GM19239 (cell line): ENCODE measurements around the gene ZNF516.

ENCODE experiments used
- DNase-seq: peaks from one replicate; pipeline ENCODE4 v3.0.0; 2011; ENCODE audit warnings: low spot score; ENCODE audit not compliant: insufficient read length
- FAIRE-seq: peaks from 2 replicates; lab custom pipeline; 2011; peaks lifted over from hg19 to GRCh38; lab: Jason Lieb, UNC

ZNF516 gene

GRCh38 chr18:76391746-76392145, 103.3 kb downstream of the ZNF516 start:
- no peak for DNase-seq
- FAIRE-seq = no peak

- no peak for DNase-seq
Measured at GRCh38 chr18:76391038-76391437, 104.0 kb downstream of the ZNF516 start.

GRCh38 chr18:76390452-76391035, 104.5 kb downstream of the ZNF516 start:
- FAIRE-seq = no peak
- no peak for DNase-seq

More at GRCh38 chr18:76391038-76391437, 104.0 kb downstream of the ZNF516 start:
- FAIRE-seq = no peak

- no peak for FAIRE-seq
- no peak for DNase-seq
Measured at GRCh38 chr18:76389716-76390115, 105.3 kb downstream of the ZNF516 start.

- no peak for FAIRE-seq
- no peak for DNase-seq
Measured at GRCh38 chr18:76388891-76389423, 106.1 kb downstream of the ZNF516 start.

GRCh38 chr18:76388261-76388660, 106.8 kb downstream of the ZNF516 start:
- no peak for DNase-seq
- no peak for FAIRE-seq

GRCh38 chr18:76387608-76388007, 107.4 kb downstream of the ZNF516 start:
- FAIRE-seq (no peak), DNase-seq (no peak)

- FAIRE-seq = no peak
- no peak for DNase-seq
Measured at GRCh38 chr18:76386886-76387285, 108.2 kb downstream of the ZNF516 start.

- FAIRE-seq = no peak
- DNase-seq = no peak
Measured at GRCh38 chr18:76386071-76386470, 109.0 kb downstream of the ZNF516 start.

- FAIRE-seq = no peak
- no peak for DNase-seq
Measured at GRCh38 chr18:76385681-76385975, 109.4 kb downstream of the ZNF516 start.

GRCh38 chr18:76384861-76385680, 110.0 kb downstream of the ZNF516 start:
- DNase-seq = no peak
- no peak for FAIRE-seq

GRCh38 chr18:76384114-76384790, 110.8 kb downstream of the ZNF516 start:
- DNase-seq = no peak
- FAIRE-seq = no peak

GRCh38 chr18:76383636-76384035, 111.4 kb downstream of the ZNF516 start:
- DNase-seq (no peak), FAIRE-seq (no peak)

- DNase-seq (no peak), FAIRE-seq (no peak)
Measured at GRCh38 chr18:76382275-76382674, 112.8 kb downstream of the ZNF516 start.

- FAIRE-seq = no peak
- DNase-seq = no peak
Measured at GRCh38 chr18:76380791-76381405, 114.1 kb downstream of the ZNF516 start.

GRCh38 chr18:76380127-76380729, 114.8 kb downstream of the ZNF516 start:
- no peak for DNase-seq
- FAIRE-seq = no peak

GRCh38 chr18:76379226-76380126, 115.6 kb downstream of the ZNF516 start:
- no peak for FAIRE-seq

GRCh38 chr18:76378526-76379215, 116.4 kb downstream of the ZNF516 start:
- DNase-seq (no peak), FAIRE-seq (no peak)

More at GRCh38 chr18:76379226-76380126, 115.6 kb downstream of the ZNF516 start:
- no peak for DNase-seq

- DNase-seq (no peak), FAIRE-seq (no peak)
Measured at GRCh38 chr18:76377359-76377756, 117.7 kb downstream of the ZNF516 start.
